HepG2 (cell line): ENCODE data around the gene RNLS. TPM values are rescaled to one million over a fixed set of nuclear protein-coding genes. Genes with fewer than 3 reads are reported as not detected.

Source experiments
- ATAC-seq: fragments of 200-7000 bp; cut with Tn5 transposase; 3 replicates; pipeline ENCODE4 v1.9.1; 2020; ENCODE audit warnings: mild to moderate bottlenecking, moderate library complexity
- BruUV-seq: library from RNA; stranded (reverse); fragments of 400-500 nt; replicated peaks from 2 replicates; lab custom pipeline; 2021; lab: Mats Ljungman, UMichigan
- CTCF ChIA-PET: fragments of 300-600 bp; formaldehyde crosslinking; extraction: SDS; loops from one replicate; lab custom pipeline; 2021; ENCODE audit warnings: low total read pairs, inconsistent platforms, low intra/inter-chr PET ratio; lab: Yijun Ruan, JAX
- POLR2A ChIA-PET: fragments of 350-600 bp; sonication (Branson Sonifier 250); formaldehyde crosslinking; loops from one replicate; lab custom pipeline; 2020; ENCODE audit warnings: antibody characterized with exemption, inconsistent platforms; lab: Yijun Ruan, JAX
- DNase-seq: peaks from one replicate; pipeline ENCODE4 v3.0.0-alpha.2; 2015; ENCODE audit warnings: low spot score
- FAIRE-seq: peaks from 3 replicates; lab custom pipeline; 2011; peaks lifted over from hg19 to GRCh38; lab: Jason Lieb, UNC
- H2AFZ ChIP-seq: one replicate; pipeline ENCODE4 v1.6.1; 2011; ENCODE audit warnings: low read length, inconsistent platforms
- H3K27ac ChIP-seq: fragments of 300-600 bp; 3 replicates; pipeline ENCODE4 v1.8.0; 2011; ENCODE audit warnings: mixed run types, mild to moderate bottlenecking, mixed read lengths, low read length, inconsistent platforms; ENCODE audit not compliant: insufficient read depth; ENCODE audit errors: extremely low read length
- H3K27me3 ChIP-seq, 2 experiments: fragments of 200-600 bp in 1 of 2; 2 replicates in 1 of 2; 3 replicates in 1 of 2; pipeline versions ENCODE4 v1.6.0 to v1.8.0; 2011; ENCODE audit warnings: low read length in 2 of 2, mild to moderate bottlenecking in 2 of 2, moderate library complexity in 2 of 2, inconsistent platforms in 1 of 2; ENCODE audit not compliant: insufficient read depth in 2 of 2, control insufficient read depth in 1 of 2
- H3K36me3 ChIP-seq, 2 experiments: fragments of 200-600 bp in 1 of 2; replicated peaks in 1 of 2; 2 replicates in 1 of 2; 3 replicates in 1 of 2; pipeline versions ENCODE4 v1.5.1 to v1.8.0; 2011; ENCODE audit warnings: low read length in 2 of 2, inconsistent platforms in 1 of 2; ENCODE audit not compliant: insufficient read depth in 2 of 2, control insufficient read depth in 1 of 2
- H3K4me1 ChIP-seq: 2 replicates; pipeline ENCODE4 v1.5.1; 2012; ENCODE audit warnings: low read length, inconsistent platforms; ENCODE audit not compliant: insufficient read depth
- H3K4me2 ChIP-seq: 2 replicates; pipeline ENCODE4 v1.6.0; 2011; ENCODE audit warnings: low read depth, low read length, inconsistent platforms
- H3K4me3 ChIP-seq, 3 experiments: fragments of 200-600 bp in 1 of 3; sonication (generic), shearing (Covaris generic) in 1 of 3; replicated peaks in 1 of 3; 2 replicates each; pipeline ENCODE4 v1.5.1; 2011 to 2016; ENCODE audit warnings: low read length in 3 of 3, inconsistent platforms in 2 of 3, low read depth in 2 of 3, mild to moderate bottlenecking in 2 of 3, control low read depth in 1 of 3, mixed read lengths in 1 of 3; ENCODE audit not compliant: insufficient read depth in 1 of 3
- H3K79me2 ChIP-seq: one replicate; pipeline ENCODE4 v1.6.1; 2011; ENCODE audit warnings: low read length, inconsistent platforms; ENCODE audit not compliant: insufficient read depth
- H3K9ac ChIP-seq: 2 replicates; pipeline ENCODE4 v1.6.0; 2011; ENCODE audit warnings: mild to moderate bottlenecking, low read depth, low read length, inconsistent platforms; ENCODE audit not compliant: insufficient read depth
- H3K9me3 ChIP-seq: 2 replicates; pipeline ENCODE4 v1.5.1; 2012; ENCODE audit warnings: mild to moderate bottlenecking, low read length
- H4K20me1 ChIP-seq: 2 replicates; pipeline ENCODE4 v1.6.0; 2011; ENCODE audit warnings: inconsistent platforms, mild to moderate bottlenecking, low read length, moderate library complexity; ENCODE audit not compliant: insufficient read depth
- BORCS8-MEF2B ChIP-seq: sonication (generic); formaldehyde crosslinking; IDR thresholded peaks from 2 replicates; pipeline ENCODE4 v1.8.0; 2022; ENCODE audit warnings: mild to moderate bottlenecking, missing genetic modification reagents
- HBP1 ChIP-seq: IDR thresholded peaks from 2 replicates; pipeline ENCODE4 v1.6.1; 2016; ENCODE audit warnings: low read depth, control low read depth
- KDM3A ChIP-seq: IDR thresholded peaks from 2 replicates; pipeline ENCODE4 v1.6.1; 2018; ENCODE audit warnings: low read depth, missing compliant biosample characterization
- THAP11 ChIP-seq: IDR thresholded peaks from 2 replicates; pipeline ENCODE4 v1.6.1; 2016; ENCODE audit warnings: missing biosample characterization, missing genetic modification reagents
- ZKSCAN8 ChIP-seq: IDR thresholded peaks from 2 replicates; pipeline ENCODE4 v1.6.1; 2016; ENCODE audit warnings: borderline replicate concordance, missing genetic modification reagents, missing compliant biosample characterization
- ZNF124 ChIP-seq: sonication (generic); formaldehyde crosslinking; IDR thresholded peaks from 2 replicates; pipeline ENCODE4 v1.4.0; 2020; ENCODE audit warnings: missing genetic modification reagents
- ZNF275 ChIP-seq: sonication (generic); formaldehyde crosslinking; IDR thresholded peaks from 2 replicates; pipeline ENCODE4 v1.8.0; 2022; ENCODE audit warnings: missing genetic modification reagents, mild to moderate bottlenecking, inconsistent platforms, borderline replicate concordance
- ZNF501 ChIP-seq: sonication (generic); formaldehyde crosslinking; IDR thresholded peaks from 2 replicates; pipeline ENCODE4 v1.5.1; 2020; ENCODE audit warnings: mild to moderate bottlenecking, moderate library complexity, missing genetic modification reagents
- WGBS: methylation state at CpG from one replicate; pipeline ENCODE4 v1.1.6; 2017; ENCODE audit warnings: low lambda C conversion rate; 5-methylcytosine and 5-hydroxymethylcytosine counted together
- in situ Hi-C: cut with HindIII; loops from 2 replicates; pipeline ENCODE4 v1.10.0; 2017; ENCODE audit warnings: low pct_unique_long_range_greater_than_20kb; ENCODE audit not compliant: extremely low pct_ligation_motif_present
- intact Hi-C: fragments of 100-400 bp; cut with micrococcal nuclease; formaldehyde crosslinking; loops from one replicate; pipeline ENCODE4 v1.10.0; 2022; ENCODE audit not compliant: unreplicated experiment
- polyA plus RNA-seq, 8 experiments: library from polyadenylated mRNA; depleted of rRNA in 3 of 8; stranded (reverse) in 7 of 8; unstranded in 1 of 8; fragments of >200 nt; fragmentation: Illumina TruSeq in 4 of 8; extraction: Trizol in 4 of 8; gene quantifications; 2 replicates each; pipeline versions ENCODE4 v1.2.1 to v1.2.3, GENCODE V29; 2011 to 2016; ENCODE audit warnings: low read depth in 4 of 8, missing spikeins in 1 of 8, mixed read lengths in 1 of 8; ENCODE audit not compliant: insufficient read depth in 1 of 8
- total RNA-seq, 5 experiments: library from RNA; depleted of rRNA; stranded (reverse); fragments of >200 nt; fragmentation: Illumina TruSeq; extraction: Trizol; gene quantifications; 2 replicates each; pipeline ENCODE4 v1.2.3, GENCODE V29; 2016; ENCODE audit warnings: low read depth in 1 of 5

Gene RNLS
- total and polyA plus RNA-seq, 2 of the 13 experiments (the other 11 are each of a cell fraction or from before 2014, with no cell fraction given) = not detected

- no peak for TF ChIP-seq HBP1 (CRISPR knock-in tag)
Observed at GRCh38 chr10:88289342-88289741, 293.8 kb downstream of the RNLS start (continued).

GRCh38 chr10:88288320-88289059, 294.6 kb downstream of the RNLS start:
- intact Hi-C loops (no loop called here), in situ Hi-C loops (no loop called here)
- no peak for DNase-seq
- ATAC-seq = no peak
- Histone ChIP-seq H3K4me3 (no peak overlapping the region), H3K36me3 (no peaks in the 10 kb centered on the region), H4K20me1 (no peaks in the 10 kb centered on the region), H3K4me2 (no peak overlapping the region), H3K27ac (no peak overlapping the region), H3K4me1 (no peaks in the 10 kb centered on the region), H2AFZ (no peak overlapping the region), H3K9me3 (no peaks in the 10 kb centered on the region), H3K27me3 (no peaks in the 10 kb centered on the region), H3K9ac (no peak overlapping the region), H3K79me2 (no peaks in the 10 kb centered on the region)
- 20% methylated on average over 3 of the region's 3 CpGs for WGBS
- TF ChIP-seq ZNF124 (CRISPR knock-in tag) (no peak), KDM3A (CRISPR knock-in tag) (no peak), BORCS8-MEF2B (CRISPR knock-in tag) (no peak), ZNF501 (CRISPR knock-in tag) (no peak), THAP11 (CRISPR knock-in tag) (no peak), ZKSCAN8 (CRISPR knock-in tag) (no peak), ZNF275 (no peak)
- FAIRE-seq = no peak
- ChIA-PET CTCF (no interaction called here), POLR2A (no interaction called here)
- no TSS peak for BruUV-seq
